Mesothelial cell of epicardium (in vitro differentiated cells): ENCODE results near the gene PPP1R12C. TPM values are rescaled to one million over a fixed set of nuclear protein-coding genes. Genes with fewer than 3 reads are reported as not detected.

Source experiments
- DNase-seq, 2 experiments: peaks; one replicate each; pipeline ENCODE4 v3.0.0; 2021; ENCODE audit warnings: low spot score in 2 of 2; ENCODE audit not compliant: unreplicated experiment in 2 of 2
- H3K27ac Mint-ChIP-seq: 2 replicates; pipeline ENCODE4 v1.8.0; 2021; ENCODE audit warnings: mixed read lengths
- H3K27me3 Mint-ChIP-seq: 2 replicates; pipeline ENCODE4 v1.8.0; 2021; ENCODE audit warnings: low read depth, mixed read lengths
- H3K36me3 Mint-ChIP-seq: 2 replicates; pipeline ENCODE4 v1.8.0; 2021; ENCODE audit warnings: mixed read lengths
- H3K4me1 Mint-ChIP-seq: 2 replicates; pipeline ENCODE4 v1.8.0; 2021; ENCODE audit warnings: mixed read lengths
- H3K4me3 Mint-ChIP-seq: 2 replicates; pipeline ENCODE4 v1.8.0; 2021; ENCODE audit warnings: mild to moderate bottlenecking, moderate library complexity, mixed read lengths
- H3K9me3 Mint-ChIP-seq: 2 replicates; pipeline ENCODE4 v1.8.0; 2021; ENCODE audit warnings: mixed read lengths
- total RNA-seq: library from RNA; stranded (reverse); gene quantifications from 3 replicates; pipeline ENCODE4 v1.2.1, GENCODE V29; 2021
- TF ChIP-seq, protein P1 (sequence below): fragments of 200-600 bp; sonication (generic); IDR thresholded peaks from one replicate; pipeline ENCODE4 v1.5.0; 2021; ENCODE audit warnings: antibody characterized with exemption; ENCODE audit not compliant: unreplicated experiment

Gene PPP1R12C
- total RNA-seq, 1 donor from 2014 or later, result 111 TPM

- Mint-ChIP-seq H3K27me3 (peaks cover 66% of the 10 kb centered on the region), H3K4me1 (peaks cover 32% of the 10 kb centered on the region), H3K36me3 (peaks cover 13% of the 10 kb centered on the region), H3K27ac (no peak overlapping the region), H3K4me3 (no peak overlapping the region), H3K9me3 (no peaks in the 10 kb centered on the region)
- TF ChIP-seq, protein P1, sequence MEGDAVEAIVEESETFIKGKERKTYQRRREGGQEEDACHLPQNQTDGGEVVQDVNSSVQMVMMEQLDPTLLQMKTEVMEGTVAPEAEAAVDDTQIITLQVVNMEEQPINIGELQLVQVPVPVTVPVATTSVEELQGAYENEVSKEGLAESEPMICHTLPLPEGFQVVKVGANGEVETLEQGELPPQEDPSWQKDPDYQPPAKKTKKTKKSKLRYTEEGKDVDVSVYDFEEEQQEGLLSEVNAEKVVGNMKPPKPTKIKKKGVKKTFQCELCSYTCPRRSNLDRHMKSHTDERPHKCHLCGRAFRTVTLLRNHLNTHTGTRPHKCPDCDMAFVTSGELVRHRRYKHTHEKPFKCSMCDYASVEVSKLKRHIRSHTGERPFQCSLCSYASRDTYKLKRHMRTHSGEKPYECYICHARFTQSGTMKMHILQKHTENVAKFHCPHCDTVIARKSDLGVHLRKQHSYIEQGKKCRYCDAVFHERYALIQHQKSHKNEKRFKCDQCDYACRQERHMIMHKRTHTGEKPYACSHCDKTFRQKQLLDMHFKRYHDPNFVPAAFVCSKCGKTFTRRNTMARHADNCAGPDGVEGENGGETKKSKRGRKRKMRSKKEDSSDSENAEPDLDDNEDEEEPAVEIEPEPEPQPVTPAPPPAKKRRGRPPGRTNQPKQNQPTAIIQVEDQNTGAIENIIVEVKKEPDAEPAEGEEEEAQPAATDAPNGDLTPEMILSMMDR, result no peak
- no peak for DNase-seq
Measured at GRCh38 chr19:55082020-55082851, 35.2 kb downstream of the PPP1R12C start.

GRCh38 chr19:55081770-55082019, 35.7 kb downstream of the PPP1R12C start:
- DNase-seq, result no peak
- peak overlapping the region; percentile 65 for H3K4me3 Mint-ChIP-seq
- peaks cover 70% of the 10 kb centered on the region for H3K27me3 Mint-ChIP-seq
- no peaks in the 10 kb centered on the region for H3K9me3 Mint-ChIP-seq
- peaks cover 35% of the 10 kb centered on the region for H3K4me1 Mint-ChIP-seq
- TF ChIP-seq, protein P1, result no peak
- peaks cover 15% of the 10 kb centered on the region for H3K36me3 Mint-ChIP-seq
- H3K27ac Mint-ChIP-seq, result no peak overlapping the region

GRCh38 chr19:55080968-55081769, 36.3 kb downstream of the PPP1R12C start:
- H3K36me3 Mint-ChIP-seq, result peaks cover 15% of the 10 kb centered on the region
- no peaks in the 10 kb centered on the region for H3K9me3 Mint-ChIP-seq
- TF ChIP-seq, protein P1, result no peak
- peak in 1 of 2 experiments; percentile 82 for DNase-seq
- H3K4me3 Mint-ChIP-seq, result peak overlapping the region; percentile 65
- H3K4me1 Mint-ChIP-seq, result peaks cover 38% of the 10 kb centered on the region
- peak overlapping the region; percentile 87 for H3K27ac Mint-ChIP-seq
- peaks cover 72% of the 10 kb centered on the region for H3K27me3 Mint-ChIP-seq

- peak overlapping the region; percentile 65 for H3K4me3 Mint-ChIP-seq
- H3K4me1 Mint-ChIP-seq, result peaks cover 36% of the 10 kb centered on the region
- peaks cover 15% of the 10 kb centered on the region for H3K36me3 Mint-ChIP-seq
- H3K27ac Mint-ChIP-seq, result peak overlapping the region; percentile 87
- TF ChIP-seq, protein P1, result no peak
- H3K27me3 Mint-ChIP-seq, result peaks cover 67% of the 10 kb centered on the region
- peak; percentile 56 to 75 for DNase-seq
- no peaks in the 10 kb centered on the region for H3K9me3 Mint-ChIP-seq
Measured at GRCh38 chr19:55080121-55080967, 37.1 kb downstream of the PPP1R12C start.

DNA sequence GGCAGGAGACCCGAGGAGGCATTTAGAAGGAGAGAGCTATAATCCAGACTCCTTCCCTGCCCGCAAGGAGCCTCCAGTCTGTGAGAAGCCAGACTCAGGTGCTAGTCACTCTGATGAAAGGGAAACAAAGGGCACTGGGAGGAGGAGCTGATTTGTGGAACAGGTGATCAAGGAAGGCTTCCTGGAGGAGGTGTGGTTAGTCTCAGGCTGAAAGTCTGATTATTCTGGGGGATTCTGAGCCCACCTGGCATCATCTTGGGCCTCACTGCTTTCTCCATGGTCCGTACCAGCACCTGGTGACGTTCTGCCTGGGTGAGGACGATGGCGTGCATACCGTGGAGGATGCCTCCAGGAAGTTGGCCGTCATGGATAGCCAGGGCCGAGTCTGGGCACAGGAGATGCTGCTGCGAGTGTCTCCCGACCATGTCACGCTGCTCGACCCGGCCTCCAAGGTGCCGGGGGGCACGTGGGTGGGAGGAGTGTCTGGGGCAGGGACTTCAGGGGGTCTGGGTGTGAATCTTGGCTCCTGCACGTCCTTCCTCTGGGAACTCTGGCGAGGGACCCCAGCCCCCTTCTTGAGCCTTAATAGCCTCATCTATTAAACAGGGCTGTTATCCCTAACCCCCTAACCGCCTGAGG, 37.9 kb downstream of the PPP1R12C start:
- Mint-ChIP-seq H3K4me1 (peaks cover 42% of the 10 kb centered on the region), H3K9me3 (no peaks in the 10 kb centered on the region), H3K27me3 (peaks cover 64% of the 10 kb centered on the region), H3K4me3 (peak overlapping the region; percentile 65), H3K36me3 (peaks cover 12% of the 10 kb centered on the region), H3K27ac (peak overlapping the region; percentile 87)
- no peak for DNase-seq
- TF ChIP-seq, protein P1, result no peak
